HEK293 (cell line): ENCODE data around the gene RTKN.

Source experiments
- CTCF ChIP-seq: fragments of 450-650 bp; formaldehyde crosslinking; IDR thresholded peaks from 2 replicates; pipeline ENCODE4 v1.5.1; 2016; ENCODE audit warnings: missing biosample characterization, missing genetic modification characterization
- ELK4 ChIP-seq: IDR thresholded peaks from 2 replicates; pipeline ENCODE4 v1.6.1; 2011; ENCODE audit warnings: mild to moderate bottlenecking, low read depth, low read length, borderline replicate concordance
- GLIS2 ChIP-seq: fragments of 450-650 bp; formaldehyde crosslinking; IDR thresholded peaks from 2 replicates; pipeline ENCODE4 v1.5.1; 2016; ENCODE audit warnings: missing biosample characterization, missing genetic modification characterization
- IKZF3 ChIP-seq: fragments of 450-650 bp; IDR thresholded peaks from 2 replicates; pipeline ENCODE4 v1.5.0; 2018; ENCODE audit warnings: missing biosample characterization, mild to moderate bottlenecking, missing genetic modification characterization, moderate library complexity
- KLF17 ChIP-seq: fragments of 450-650 bp; formaldehyde crosslinking; IDR thresholded peaks from 2 replicates; pipeline ENCODE4 v1.5.1; 2016; ENCODE audit warnings: missing biosample characterization, missing genetic modification characterization
- PBX3 ChIP-seq: sonication (generic); formaldehyde crosslinking; IDR thresholded peaks from 2 replicates; pipeline ENCODE4 v1.8.1; 2022; ENCODE audit warnings: mild to moderate bottlenecking, moderate library complexity, missing genetic modification reagents
- PRDM1 ChIP-seq: fragments of 450-650 bp; formaldehyde crosslinking; IDR thresholded peaks from 2 replicates; pipeline ENCODE4; 2016; ENCODE audit warnings: missing biosample characterization, missing genetic modification characterization
- SP2 ChIP-seq: fragments of 450-650 bp; formaldehyde crosslinking; IDR thresholded peaks from 2 replicates; pipeline ENCODE4 v1.5.1; 2016; ENCODE audit warnings: missing biosample characterization, missing genetic modification characterization
- TCF7L2 ChIP-seq: IDR thresholded peaks from 2 replicates; pipeline ENCODE4 v1.6.1; 2011; ENCODE audit warnings: low read depth, mild to moderate bottlenecking, inconsistent platforms, low read length, moderate library complexity, borderline replicate concordance
- ZBTB8A ChIP-seq: fragments of 450-650 bp; formaldehyde crosslinking; IDR thresholded peaks from 2 replicates; pipeline ENCODE4 v1.5.1; 2016; ENCODE audit warnings: missing biosample characterization, missing genetic modification characterization
- ZEB2 ChIP-seq: fragments of 450-650 bp; formaldehyde crosslinking; IDR thresholded peaks from 2 replicates; pipeline ENCODE4 v1.5.1; 2016; ENCODE audit warnings: missing biosample characterization, missing genetic modification characterization
- ZIC2 ChIP-seq: fragments of 450-650 bp; formaldehyde crosslinking; IDR thresholded peaks from 2 replicates; pipeline ENCODE4 v1.5.1; 2016; ENCODE audit warnings: missing biosample characterization, missing genetic modification characterization
- ZNF132 ChIP-seq: fragments of 450-650 bp; formaldehyde crosslinking; IDR thresholded peaks from 2 replicates; pipeline ENCODE4 v1.5.1; 2017; ENCODE audit warnings: missing biosample characterization, missing genetic modification characterization, borderline replicate concordance
- ZNF140 ChIP-seq: fragments of 450-650 bp; formaldehyde crosslinking; IDR thresholded peaks from 2 replicates; pipeline ENCODE4 v1.5.1; 2016; ENCODE audit warnings: missing biosample characterization, missing genetic modification characterization
- ZNF155 ChIP-seq: fragments of 450-650 bp; formaldehyde crosslinking; IDR thresholded peaks from 2 replicates; pipeline ENCODE4 v1.5.1; 2016; ENCODE audit warnings: missing biosample characterization, missing genetic modification characterization
- ZNF169 ChIP-seq: fragments of 450-650 bp; formaldehyde crosslinking; IDR thresholded peaks from 2 replicates; pipeline ENCODE4 v1.5.1; 2016; ENCODE audit warnings: missing biosample characterization, missing genetic modification characterization
- ZNF202 ChIP-seq: fragments of 450-650 bp; formaldehyde crosslinking; IDR thresholded peaks from 2 replicates; pipeline ENCODE4 v1.5.1; 2016; ENCODE audit warnings: missing biosample characterization, missing genetic modification characterization, borderline replicate concordance
- ZNF335 ChIP-seq: fragments of 450-650 bp; formaldehyde crosslinking; conservative IDR thresholded peaks from 2 replicates; pipeline ENCODE4 v1.5.1; 2016; ENCODE audit warnings: missing biosample characterization, missing genetic modification characterization
- ZNF362 ChIP-seq: fragments of 450-650 bp; formaldehyde crosslinking; IDR thresholded peaks from 2 replicates; pipeline ENCODE4 v1.5.1; 2016; ENCODE audit warnings: missing biosample characterization, missing genetic modification characterization
- ZNF404 ChIP-seq: fragments of 450-650 bp; formaldehyde crosslinking; IDR thresholded peaks from 2 replicates; pipeline ENCODE4 v1.5.1; 2017; ENCODE audit warnings: missing biosample characterization, missing genetic modification characterization
- ZNF501 ChIP-seq: fragments of 450-650 bp; formaldehyde crosslinking; IDR thresholded peaks from 2 replicates; pipeline ENCODE4 v1.5.1; 2016; ENCODE audit warnings: missing biosample characterization, missing genetic modification characterization
- ZNF529 ChIP-seq: fragments of 450-650 bp; formaldehyde crosslinking; IDR thresholded peaks from 2 replicates; pipeline ENCODE4 v1.5.1; 2017; ENCODE audit warnings: missing genetic modification characterization, missing biosample characterization; ENCODE audit not compliant: insufficient replicate concordance
- ZNF580 ChIP-seq: fragments of 450-650 bp; formaldehyde crosslinking; IDR thresholded peaks from 2 replicates; pipeline ENCODE4 v1.5.1; 2016; ENCODE audit warnings: missing biosample characterization, missing genetic modification characterization
- ZNF596 ChIP-seq: fragments of 450-650 bp; IDR thresholded peaks from 2 replicates; pipeline ENCODE4 v1.5.0; 2018; ENCODE audit warnings: missing biosample characterization, mild to moderate bottlenecking, missing genetic modification characterization, moderate library complexity
- ZNF600 ChIP-seq: fragments of 450-650 bp; formaldehyde crosslinking; IDR thresholded peaks from 2 replicates; pipeline ENCODE4 v1.5.1; 2016; ENCODE audit warnings: missing biosample characterization, missing genetic modification characterization
- ZNF610 ChIP-seq: fragments of 450-650 bp; formaldehyde crosslinking; IDR thresholded peaks from 2 replicates; pipeline ENCODE4 v1.5.1; 2016; ENCODE audit warnings: missing biosample characterization, missing genetic modification characterization, borderline replicate concordance
- ZNF626 ChIP-seq: fragments of 450-650 bp; sonication (Bioruptor Pico); formaldehyde crosslinking; IDR thresholded peaks from 2 replicates; pipeline ENCODE4 v1.5.1; 2018; ENCODE audit warnings: missing biosample characterization, missing genetic modification characterization, inconsistent platforms
- ZNF629 ChIP-seq: fragments of 450-650 bp; formaldehyde crosslinking; IDR thresholded peaks from 2 replicates; pipeline ENCODE4 v1.5.1; 2017; ENCODE audit warnings: missing biosample characterization, missing genetic modification characterization
- ZNF639 ChIP-seq: fragments of 450-650 bp; formaldehyde crosslinking; IDR thresholded peaks from 2 replicates; pipeline ENCODE4 v1.5.1; 2016; ENCODE audit warnings: missing biosample characterization, missing genetic modification characterization
- ZNF777 ChIP-seq: fragments of 450-650 bp; formaldehyde crosslinking; IDR thresholded peaks from 2 replicates; pipeline ENCODE4 v1.5.1; 2017; ENCODE audit warnings: missing biosample characterization, missing genetic modification characterization, borderline replicate concordance
- ZNF830 ChIP-seq: fragments of 450-650 bp; IDR thresholded peaks from 2 replicates; pipeline ENCODE4 v1.5.0; 2018; ENCODE audit warnings: missing biosample characterization, missing genetic modification characterization, low read depth, mild to moderate bottlenecking, moderate library complexity
- ZSCAN30 ChIP-seq: fragments of 450-650 bp; IDR thresholded peaks from 2 replicates; pipeline ENCODE4 v1.5.1; 2018; ENCODE audit warnings: missing biosample characterization, mild to moderate bottlenecking, missing genetic modification characterization, moderate library complexity
- ZXDB ChIP-seq: fragments of 450-650 bp; formaldehyde crosslinking; IDR thresholded peaks from 2 replicates; pipeline ENCODE4 v1.5.1; 2016; ENCODE audit warnings: missing biosample characterization, missing genetic modification characterization

Gene RTKN

GRCh38 chr2:74440378-74441169 is 1.2 kb downstream of the RTKN start (continued):
- TF ChIP-seq CTCF (tag by site-specific recombination) (peak; percentile 92), ELK4 (peak; percentile 38; the same call in 1 of the 2 replicates), ZNF777 (tag by site-specific recombination) (no peak), ZNF404 (tag by site-specific recombination) (no peak), ZNF335 (tag by site-specific recombination) (peak; percentile 89), ZIC2 (tag by site-specific recombination) (peak; percentile 30; the same call in 1 of the 2 replicates), ZNF362 (no peak), ZNF169 (tag by site-specific recombination) (no peak), ZNF140 (tag by site-specific recombination) (no peak), ZNF529 (tag by site-specific recombination) (no peak), ZNF132 (tag by site-specific recombination) (no peak), ZNF600 (tag by site-specific recombination) (no peak), ZNF626 (tag by site-specific recombination) (no peak), ZNF155 (tag by site-specific recombination) (no peak), ZNF501 (peak; percentile 78), ZNF202 (no peak), ZNF580 (tag by site-specific recombination) (peak; percentile 66), PRDM1 (tag by site-specific recombination) (no peak), ZNF629 (tag by site-specific recombination) (peak; percentile 31; the same call in 1 of the 2 replicates), ZNF610 (tag by site-specific recombination) (peak; percentile 56; the same call in 1 of the 2 replicates), SP2 (tag by site-specific recombination) (peak; percentile 77), IKZF3 (tag by site-specific recombination) (peak; percentile 62), ZNF639 (no peak), ZXDB (tag by site-specific recombination) (peak; percentile 91), TCF7L2 (no peak; the same call in 1 of the 2 replicates), ZSCAN30 (tag by site-specific recombination) (0 out of 2 replicates have a peak, but pooled peaks have one; percentile 33), KLF17 (tag by site-specific recombination) (peak; percentile 37; the same call in 1 of the 2 replicates), ZNF596 (tag by site-specific recombination) (no peak), ZNF830 (tag by site-specific recombination) (no peak), PBX3 (CRISPR knock-in tag) (no peak), ZBTB8A (tag by site-specific recombination) (peak; percentile 70), ZEB2 (peak; percentile 76), GLIS2 (tag by site-specific recombination) (peak; percentile 100)
